Stimulated activated memory B cell treated with anti-CD40 and anti-IgM and Interleukin-4, amounts not matched to agents 10 μg/mL and 1 μg/mL and 100 μg/mL, for 72 hours (primary cell): ENCODE data around the gene PAK4.
"Not testable (repeated sequence)": the region's sequence is repeated elsewhere in the genome, so short reads cannot be mapped to it uniquely, and the experiment has no call there.

ENCODE experiments used
- ATAC-seq: fragments of 150-1000 bp; cut with Tn5 transposase; 2 replicates; pipeline ENCODE4 v1.10.0; 2021
- H3K27ac Mint-ChIP-seq: one replicate; pipeline ENCODE4 v1.8.0; 2022; ENCODE audit warnings: mild to moderate bottlenecking, mixed read lengths
- H3K27me3 Mint-ChIP-seq: one replicate; pipeline ENCODE4 v1.8.0; 2022; ENCODE audit warnings: mixed read lengths
- H3K36me3 Mint-ChIP-seq: one replicate; pipeline ENCODE4 v1.8.0; 2022; ENCODE audit warnings: mixed read lengths
- H3K4me1 Mint-ChIP-seq: one replicate; pipeline ENCODE4 v1.8.0; 2022; ENCODE audit warnings: mixed read lengths
- H3K4me3 Mint-ChIP-seq: one replicate; pipeline ENCODE4 v1.8.0; 2022; ENCODE audit warnings: mild to moderate bottlenecking, moderate library complexity, mixed read lengths
- H3K9me3 Mint-ChIP-seq: one replicate; pipeline ENCODE4 v1.8.0; 2022; ENCODE audit warnings: mixed read lengths

Gene PAK4

DNA sequence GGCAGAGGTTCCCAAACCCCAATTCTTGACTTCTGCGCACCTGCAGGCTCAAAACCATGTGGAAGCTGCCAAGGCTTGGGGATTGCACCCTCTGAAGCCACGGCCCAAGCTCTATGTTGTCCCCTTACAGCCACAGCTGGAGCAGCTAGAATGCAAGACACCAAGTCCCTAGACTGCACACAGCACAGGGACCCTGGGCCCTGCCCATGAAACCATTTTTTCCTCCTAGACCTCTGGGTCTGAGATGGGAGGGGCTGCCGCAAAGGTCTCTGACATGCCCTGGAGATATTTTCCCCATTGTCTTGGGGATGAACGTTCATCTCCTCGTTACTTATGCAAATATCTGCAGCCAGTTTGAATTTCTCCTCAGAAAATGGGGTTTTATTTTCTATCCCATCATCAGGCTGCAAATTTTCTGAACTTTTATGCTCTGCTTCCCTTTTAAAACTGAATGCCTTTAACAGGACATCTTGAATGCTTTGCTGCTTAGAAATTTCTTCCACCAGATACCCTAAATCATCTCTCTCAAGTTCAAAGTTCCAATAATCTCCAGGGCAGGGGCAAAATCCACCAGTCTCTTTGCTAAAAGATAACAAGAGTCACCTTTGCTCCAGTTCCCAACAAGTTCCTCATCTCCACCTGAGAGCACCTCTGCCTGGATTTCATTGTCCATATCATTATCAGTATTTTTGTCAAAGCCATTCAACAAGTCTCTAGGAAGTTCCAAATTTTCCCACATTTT lies 29.6 kb upstream of the PAK4 start:
- not testable (repeated sequence) for H3K4me1 Mint-ChIP-seq, H3K27ac Mint-ChIP-seq
- peaks cover 89% of the 10 kb centered on the region for H3K27me3 Mint-ChIP-seq

GRCh38 chr19:39097299-39097698 lies 28.3 kb upstream of the PAK4 start:
- Mint-ChIP-seq H3K4me1 (no peaks in the 10 kb centered on the region), H3K27ac (no peak overlapping the region), H3K27me3 (peaks cover 86% of the 10 kb centered on the region), H3K9me3 (no peaks in the 10 kb centered on the region), H3K36me3 (no peaks in the 10 kb centered on the region), H3K4me3 (no peak overlapping the region)
- no peak for ATAC-seq

More for the DNA sequence above, 29.6 kb upstream of the PAK4 start:
- H3K9me3 Mint-ChIP-seq, H3K36me3 Mint-ChIP-seq, H3K4me3 Mint-ChIP-seq, ATAC-seq: not testable (repeated sequence)

GRCh38 chr19:39097721-39098120 lies 27.9 kb upstream of the PAK4 start:
- no peaks in the 10 kb centered on the region for H3K4me1 Mint-ChIP-seq
- no peaks in the 10 kb centered on the region for H3K9me3 Mint-ChIP-seq
- H3K27ac Mint-ChIP-seq, result no peak overlapping the region
- H3K36me3 Mint-ChIP-seq, result no peaks in the 10 kb centered on the region
- H3K27me3 Mint-ChIP-seq, result peaks cover 82% of the 10 kb centered on the region
- ATAC-seq, result no peak
- H3K4me3 Mint-ChIP-seq, result no peak overlapping the region

- Mint-ChIP-seq H3K27ac (no peak overlapping the region), H3K4me1 (no peaks in the 10 kb centered on the region), H3K9me3 (no peaks in the 10 kb centered on the region), H3K27me3 (peaks cover 73% of the 10 kb centered on the region), H3K36me3 (no peaks in the 10 kb centered on the region), H3K4me3 (no peak overlapping the region)
- ATAC-seq, result peak; percentile 34
Measured at GRCh38 chr19:39098365-39099269, 27.0 kb upstream of the PAK4 start.

DNA sequence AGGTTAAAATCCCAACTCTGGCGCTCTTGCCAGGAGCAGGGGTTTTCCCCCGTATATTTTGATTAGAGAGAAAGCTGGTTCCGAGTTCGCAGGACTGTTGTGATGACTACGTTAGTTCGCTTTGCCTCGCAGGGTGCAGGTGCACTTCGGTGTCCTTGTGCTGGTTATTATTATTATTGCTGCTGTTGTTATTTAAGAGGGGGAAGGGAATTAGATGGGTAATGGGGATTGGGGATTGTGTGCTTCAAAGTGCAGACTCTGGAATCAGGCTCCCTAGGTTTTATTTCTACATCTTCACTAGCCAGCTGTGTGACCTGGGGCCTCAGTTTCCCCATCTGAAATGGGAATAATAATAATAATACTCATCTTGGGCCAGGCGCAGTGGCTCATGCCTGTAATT lies 26.2 kb upstream of the PAK4 start:
- H3K4me1 Mint-ChIP-seq, result no peaks in the 10 kb centered on the region
- peaks cover 65% of the 10 kb centered on the region for H3K27me3 Mint-ChIP-seq
- no peak overlapping the region for H3K4me3 Mint-ChIP-seq
- H3K36me3 Mint-ChIP-seq, result no peaks in the 10 kb centered on the region
- no peaks in the 10 kb centered on the region for H3K9me3 Mint-ChIP-seq
- no peak for ATAC-seq
- H3K27ac Mint-ChIP-seq, result no peak overlapping the region

- no peak for ATAC-seq
- H3K27ac Mint-ChIP-seq, result no peak overlapping the region
- no peaks in the 10 kb centered on the region for H3K9me3 Mint-ChIP-seq
- H3K4me1 Mint-ChIP-seq, result no peaks in the 10 kb centered on the region
- no peaks in the 10 kb centered on the region for H3K36me3 Mint-ChIP-seq
- H3K4me3 Mint-ChIP-seq, result no peak overlapping the region
- H3K27me3 Mint-ChIP-seq, result peaks cover 53% of the 10 kb centered on the region
Measured at GRCh38 chr19:39100500-39101166, 25.0 kb upstream of the PAK4 start.

DNA sequence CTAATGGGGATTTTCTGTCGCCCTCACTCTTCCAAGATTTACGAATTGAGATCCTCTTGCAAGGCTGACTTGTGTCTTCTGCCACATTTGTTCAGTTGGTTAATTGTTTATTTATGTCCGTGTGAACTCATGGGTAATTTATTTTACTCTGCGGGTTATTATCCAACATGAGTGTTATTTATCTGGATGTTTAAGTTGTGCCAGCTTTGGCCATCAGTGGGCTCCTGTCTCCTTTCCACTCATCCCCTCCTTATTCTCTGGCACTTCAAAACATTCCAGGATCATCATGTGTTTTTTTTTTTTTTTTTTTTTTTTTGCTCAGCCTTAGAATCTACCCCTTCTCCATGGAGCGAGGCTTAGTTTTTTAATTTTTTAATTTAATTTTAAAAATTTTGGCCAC lies 22.4 kb upstream of the PAK4 start:
- Mint-ChIP-seq H3K36me3 (no peaks in the 10 kb centered on the region), H3K4me3 (no peak overlapping the region), H3K27me3 (peaks cover 36% of the 10 kb centered on the region), H3K4me1 (no peaks in the 10 kb centered on the region), H3K9me3 (no peaks in the 10 kb centered on the region), H3K27ac (no peak overlapping the region)
- ATAC-seq, result no peak

DNA sequence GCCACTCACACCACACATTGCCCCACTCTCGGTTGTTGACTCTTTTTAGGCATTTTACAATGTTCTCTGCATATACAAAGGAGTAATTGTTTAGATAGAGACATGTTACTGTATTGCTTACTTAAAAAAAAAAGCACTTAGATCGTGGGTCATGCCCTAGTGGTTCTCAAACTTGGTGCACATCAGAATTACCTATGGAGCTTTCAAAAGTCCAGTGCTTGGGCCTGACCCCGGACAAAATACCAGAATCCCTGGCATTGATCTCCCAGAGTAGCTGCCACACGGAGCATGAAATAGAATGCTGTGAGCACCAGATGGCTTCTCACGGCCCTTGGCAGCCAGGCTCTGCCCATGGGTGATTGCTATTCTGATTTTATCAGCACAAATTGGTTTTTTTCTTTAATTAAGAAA lies 21.4 kb upstream of the PAK4 start:
- no peaks in the 10 kb centered on the region for H3K9me3 Mint-ChIP-seq
- H3K27ac Mint-ChIP-seq, result no peak overlapping the region
- H3K36me3 Mint-ChIP-seq, result no peaks in the 10 kb centered on the region
- peaks cover 25% of the 10 kb centered on the region for H3K27me3 Mint-ChIP-seq
- no peak overlapping the region for H3K4me3 Mint-ChIP-seq
- no peaks in the 10 kb centered on the region for H3K4me1 Mint-ChIP-seq
- ATAC-seq, result no peak

DNA sequence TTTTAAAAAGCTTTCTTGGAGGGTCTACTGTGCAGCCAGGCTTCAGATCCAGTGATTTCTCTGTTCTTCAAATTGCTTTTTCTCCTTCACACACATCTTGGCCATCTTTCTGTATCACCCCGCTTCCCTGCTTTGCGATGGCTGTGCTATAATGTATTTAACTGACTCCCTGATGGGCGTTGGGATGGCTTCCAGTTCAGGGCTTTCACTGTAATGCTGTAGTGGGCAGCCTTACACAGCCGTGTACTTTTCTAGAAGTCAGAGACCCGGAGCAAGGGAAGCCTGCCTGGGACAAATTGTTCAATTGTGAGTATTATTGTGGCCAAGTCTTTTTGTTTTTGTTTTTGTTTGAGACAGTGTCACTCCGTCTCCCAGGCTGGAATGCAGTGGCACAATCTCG lies 19.4 kb upstream of the PAK4 start:
- Mint-ChIP-seq H3K27ac (no peak overlapping the region), H3K4me1 (peaks cover 6% of the 10 kb centered on the region)
- ATAC-seq, result no peak

DNA sequence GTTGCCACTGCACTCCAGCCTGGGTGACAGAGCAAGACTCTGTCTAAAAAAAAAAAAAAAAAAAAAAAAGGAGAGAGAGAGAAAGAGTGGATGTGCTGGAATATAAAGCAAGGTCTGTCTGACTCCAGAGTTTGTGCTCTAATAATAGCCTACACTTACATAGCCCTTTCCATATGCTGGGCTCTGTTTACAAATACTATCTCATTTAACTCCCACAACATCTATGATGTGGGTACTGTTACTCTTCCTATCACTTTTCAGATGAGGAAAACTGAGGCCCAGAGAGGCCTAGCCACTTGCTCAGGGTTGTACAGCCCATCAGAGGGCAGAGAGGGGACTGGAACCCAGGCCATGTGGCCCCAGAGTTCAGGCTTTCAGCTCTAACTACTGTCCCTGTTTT lies 15.9 kb upstream of the PAK4 start:
- Mint-ChIP-seq H3K4me3 (no peak overlapping the region), H3K4me1 (peaks cover 6% of the 10 kb centered on the region), H3K36me3 (no peaks in the 10 kb centered on the region), H3K9me3 (no peaks in the 10 kb centered on the region), H3K27me3 (peaks cover 40% of the 10 kb centered on the region), H3K27ac (no peak overlapping the region)
- ATAC-seq, result no peak

More for the DNA sequence above, 19.4 kb upstream of the PAK4 start:
- Mint-ChIP-seq H3K36me3 (no peaks in the 10 kb centered on the region), H3K9me3 (no peaks in the 10 kb centered on the region), H3K4me3 (no peak overlapping the region), H3K27me3 (peaks cover 17% of the 10 kb centered on the region)

DNA sequence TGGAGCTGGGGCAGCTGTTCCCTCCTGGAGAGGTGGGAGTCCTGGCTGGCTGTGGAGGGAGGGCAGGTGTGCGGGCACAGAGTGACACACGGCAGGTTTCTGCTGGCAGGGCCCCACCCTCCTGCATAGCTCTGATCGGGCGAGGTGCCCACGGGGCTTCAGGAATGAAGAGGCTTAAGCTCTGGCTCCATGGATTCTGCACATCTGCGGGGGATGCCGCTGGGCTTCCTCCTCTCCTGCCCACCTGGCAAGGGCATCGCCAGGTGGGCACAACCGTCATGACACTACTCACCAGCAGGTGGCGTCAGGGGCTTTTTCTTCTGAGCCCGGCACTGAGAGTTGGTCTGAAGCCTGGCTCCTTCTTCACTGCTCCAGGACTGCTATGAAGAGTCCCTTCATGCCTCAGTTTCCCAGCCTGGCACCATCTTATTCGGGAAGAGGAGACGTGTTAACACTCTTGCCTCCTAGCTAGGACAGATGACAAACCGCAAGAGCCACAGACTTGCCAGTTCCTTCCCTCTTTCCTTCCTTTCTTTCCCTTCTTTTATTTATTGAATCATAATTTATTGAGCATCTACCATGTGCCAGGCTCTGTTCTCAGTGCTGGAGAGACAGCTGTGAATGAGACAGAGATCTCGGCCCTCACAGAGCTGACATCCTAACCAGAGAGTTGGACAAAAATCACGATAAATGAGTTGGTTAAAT lies 15.2 kb upstream of the PAK4 start:
- Mint-ChIP-seq H3K9me3 (no peaks in the 10 kb centered on the region), H3K4me3 (no peak overlapping the region), H3K27me3 (peaks cover 47% of the 10 kb centered on the region), H3K36me3 (no peaks in the 10 kb centered on the region), H3K27ac (no peak overlapping the region), H3K4me1 (peaks cover 6% of the 10 kb centered on the region)
- ATAC-seq, result peak; percentile 79

- no peak for ATAC-seq
- Mint-ChIP-seq H3K27me3 (peaks cover 45% of the 10 kb centered on the region), H3K27ac (no peak overlapping the region), H3K4me1 (peaks cover 6% of the 10 kb centered on the region), H3K9me3 (no peaks in the 10 kb centered on the region), H3K36me3 (no peaks in the 10 kb centered on the region), H3K4me3 (no peak overlapping the region)
Measured at GRCh38 chr19:39111593-39112199, 13.9 kb upstream of the PAK4 start.

DNA sequence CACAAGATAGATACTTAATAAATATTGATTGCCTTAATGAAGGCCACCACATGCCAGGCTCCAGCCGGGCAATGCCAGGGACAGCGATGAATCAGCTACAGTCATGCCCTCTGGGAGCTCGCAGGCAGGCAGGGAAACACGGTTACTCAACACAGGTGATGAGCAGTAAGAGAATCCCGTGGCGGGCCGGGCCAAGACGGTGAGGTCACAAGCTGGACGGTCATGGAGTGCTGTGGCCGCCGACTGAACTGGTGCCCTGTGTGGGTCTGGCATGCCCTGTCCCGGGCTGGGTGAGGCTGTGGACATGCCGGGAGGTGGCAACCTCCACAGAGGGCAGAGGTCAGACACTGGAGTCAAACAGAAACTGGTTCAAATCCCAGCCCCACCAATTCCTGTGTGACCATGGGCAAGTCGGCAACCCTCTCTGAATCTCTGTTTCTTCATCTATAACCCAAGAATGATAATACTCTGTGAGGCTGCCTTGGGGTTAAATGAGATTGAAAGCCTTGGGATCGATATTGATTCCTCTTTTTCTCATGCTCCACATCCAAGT lies 13.2 kb upstream of the PAK4 start:
- H3K27ac Mint-ChIP-seq, result no peak overlapping the region
- no peaks in the 10 kb centered on the region for H3K36me3 Mint-ChIP-seq
- H3K9me3 Mint-ChIP-seq, result no peaks in the 10 kb centered on the region
- peaks cover 40% of the 10 kb centered on the region for H3K27me3 Mint-ChIP-seq
- no peak for ATAC-seq
- H3K4me3 Mint-ChIP-seq, result no peak overlapping the region
- peaks cover 6% of the 10 kb centered on the region for H3K4me1 Mint-ChIP-seq

DNA sequence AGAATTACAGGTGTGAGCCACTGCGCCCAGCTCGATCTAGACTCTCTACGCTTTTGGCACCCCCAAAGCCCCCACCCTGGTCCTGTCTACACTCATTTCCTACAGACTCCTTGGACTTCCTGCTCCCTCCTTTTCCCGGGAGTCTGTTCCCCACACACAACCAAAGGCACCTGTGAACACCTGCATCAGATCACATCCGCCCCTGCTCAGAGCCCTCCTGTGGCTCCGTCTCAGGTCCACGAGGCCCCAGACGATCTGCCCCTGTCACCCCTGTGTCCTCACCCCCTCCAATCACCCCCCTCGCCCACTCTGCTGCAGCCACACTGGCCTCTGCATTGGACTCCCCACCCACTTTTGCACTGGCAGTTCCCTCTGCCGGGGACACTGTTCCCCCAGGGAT lies 12.4 kb upstream of the PAK4 start:
- H3K36me3 Mint-ChIP-seq, result no peaks in the 10 kb centered on the region
- H3K27me3 Mint-ChIP-seq, result peaks cover 40% of the 10 kb centered on the region
- H3K4me1 Mint-ChIP-seq, result peaks cover 6% of the 10 kb centered on the region
- no peaks in the 10 kb centered on the region for H3K9me3 Mint-ChIP-seq
- H3K4me3 Mint-ChIP-seq, result no peak overlapping the region
- H3K27ac Mint-ChIP-seq, result no peak overlapping the region
- no peak for ATAC-seq
